T-helper 17 cell (primary cell): ENCODE data around the gene KIAA0930. TPM values are rescaled to one million over a fixed set of nuclear protein-coding genes. Genes with fewer than 3 reads are reported as not detected.

Experiments
- ATAC-seq: fragments of 150-1000 bp; cut with Tn5 transposase; 2 replicates; pipeline ENCODE4 v1.10.0; 2021; ENCODE audit warnings: mild to moderate bottlenecking, moderate library complexity
- DNase-seq, 3 donors: peaks; one replicate each; pipeline versions ENCODE4 v3.0.0 to v3.0.0-alpha.2; 2020 to 2021
- H3K9me3 ChIP-seq: one replicate; pipeline ENCODE4 v1.7.0; 2013; ENCODE audit warnings: low read length, mild to moderate bottlenecking; ENCODE audit not compliant: control insufficient read depth, poor library complexity, severe bottlenecking
- H3K27ac Mint-ChIP-seq: one replicate; pipeline ENCODE4 v1.8.0; 2022; ENCODE audit warnings: mild to moderate bottlenecking, moderate library complexity, mixed read lengths
- H3K27me3 Mint-ChIP-seq: one replicate; pipeline ENCODE4 v1.8.0; 2022; ENCODE audit warnings: mixed read lengths
- H3K36me3 Mint-ChIP-seq: one replicate; pipeline ENCODE4 v1.8.0; 2022; ENCODE audit warnings: low read depth, mixed read lengths
- H3K4me1 Mint-ChIP-seq: one replicate; pipeline ENCODE4 v1.8.0; 2022; ENCODE audit warnings: mild to moderate bottlenecking, mixed read lengths
- H3K4me3 Mint-ChIP-seq: one replicate; pipeline ENCODE4 v1.8.0; 2022; ENCODE audit warnings: mild to moderate bottlenecking, moderate library complexity, mixed read lengths
- total RNA-seq, 4 donors: library from RNA in 2 of 4; stranded (reverse) in 2 of 4; gene quantifications; one replicate each; pipeline ENCODE4 v1.2.3 and lab custom pipeline; 2022 to 2026

The KIAA0930 gene
- total RNA-seq, 2 donors from 2014 or later = 10.9 to 11.6 TPM

DNA sequence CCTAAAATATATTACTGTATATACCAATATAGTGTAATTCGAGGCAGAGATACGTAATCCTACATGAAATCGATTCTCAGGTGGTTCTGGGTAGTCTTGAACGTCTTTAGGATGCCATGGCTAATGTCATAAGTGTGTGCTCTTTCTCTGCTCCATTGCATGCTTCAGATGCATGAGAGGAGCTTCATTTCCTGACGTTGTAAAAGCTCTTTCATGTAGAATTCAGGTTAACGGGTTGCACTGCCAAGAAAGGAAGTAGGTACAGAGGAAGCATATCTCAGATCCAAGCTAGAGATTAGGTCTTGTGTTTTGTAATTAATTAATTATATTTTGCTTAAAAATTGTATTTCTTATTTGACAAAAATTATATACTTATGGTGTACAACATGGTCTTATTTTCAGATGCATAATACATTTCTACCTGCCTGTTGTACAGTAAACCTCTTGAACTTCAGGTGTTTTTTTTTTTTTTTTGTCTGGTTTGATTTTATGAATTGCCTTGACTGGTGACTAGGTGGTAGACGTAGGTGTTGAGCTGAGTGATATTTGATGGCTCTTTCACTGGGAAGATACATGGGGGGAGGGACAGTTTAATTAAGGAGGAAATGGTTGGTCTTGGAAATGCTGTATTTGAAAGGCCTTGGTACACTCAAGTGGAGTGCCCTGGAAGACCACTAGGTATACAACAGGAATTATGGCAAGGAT is 67.7 kb downstream of the KIAA0930 start:
- peak overlapping the region; percentile 98 for H3K27ac Mint-ChIP-seq
- no peaks in the 10 kb centered on the region for H3K27me3 Mint-ChIP-seq
- DNase-seq (no peak), ATAC-seq (peak; percentile 97)
- H3K36me3 Mint-ChIP-seq = peaks cover 13% of the 10 kb centered on the region
- H3K4me3 Mint-ChIP-seq = peak overlapping the region; percentile 85
- no peaks in the 10 kb centered on the region for H3K9me3 ChIP-seq
- peaks cover 59% of the 10 kb centered on the region for H3K4me1 Mint-ChIP-seq

- Mint-ChIP-seq H3K36me3 (peaks cover 13% of the 10 kb centered on the region), H3K27ac (peak overlapping the region; percentile 98), H3K4me3 (peak overlapping the region; percentile 77), H3K27me3 (no peaks in the 10 kb centered on the region), H3K4me1 (peaks cover 64% of the 10 kb centered on the region)
- no peak for DNase-seq
- no peak for ATAC-seq
- no peaks in the 10 kb centered on the region for H3K9me3 ChIP-seq
Observed at GRCh38 chr22:45171830-45172229, 68.9 kb downstream of the KIAA0930 start.

DNA sequence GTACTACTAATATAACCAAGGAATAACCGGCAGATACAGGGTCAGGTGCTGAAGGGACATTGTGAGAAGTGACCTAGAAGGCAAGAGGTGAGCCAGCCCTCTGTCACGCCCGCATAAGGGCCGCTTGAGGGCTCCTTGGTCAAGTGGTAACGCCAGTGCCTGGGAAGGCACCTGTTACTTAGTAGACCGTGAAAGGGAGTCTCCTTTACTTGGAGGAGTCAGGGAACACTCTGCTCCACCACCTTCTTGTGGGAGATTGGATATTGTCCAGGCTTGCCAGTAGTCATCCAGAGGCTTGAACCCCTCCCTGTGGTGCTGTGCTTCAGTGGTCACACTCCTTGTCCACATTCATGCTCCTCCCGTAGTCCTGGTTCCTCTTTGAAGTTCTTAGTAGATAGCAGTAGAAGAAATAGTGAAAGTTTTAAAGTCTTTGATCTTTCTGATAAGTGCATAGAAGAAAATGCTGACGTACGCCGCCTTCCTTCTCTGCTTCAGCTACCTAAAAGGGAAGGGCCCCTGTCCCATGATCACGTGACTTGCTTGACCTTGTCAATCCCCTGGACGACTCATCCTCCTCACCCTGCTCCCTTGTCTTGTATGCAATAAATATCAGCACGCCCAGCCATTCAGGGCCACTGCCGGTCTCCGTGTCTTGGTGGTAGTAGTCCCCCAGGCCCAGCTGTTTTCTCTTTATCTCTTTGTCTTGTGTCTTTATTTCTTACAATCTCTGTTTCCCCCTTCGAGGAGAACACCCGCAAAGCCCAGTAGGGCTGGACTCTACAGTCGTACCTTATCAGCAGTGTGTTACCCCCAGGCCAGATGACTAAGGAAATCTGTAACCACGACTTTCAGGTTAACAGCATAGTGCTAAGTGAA is 70.9 kb downstream of the KIAA0930 start:
- Mint-ChIP-seq H3K27ac (peak overlapping the region; percentile 98), H3K36me3 (peaks cover 13% of the 10 kb centered on the region), H3K4me1 (peaks cover 69% of the 10 kb centered on the region), H3K4me3 (peak overlapping the region; percentile 85), H3K27me3 (no peaks in the 10 kb centered on the region)
- DNase-seq (peak in 1 of 3 donors; percentile 13), ATAC-seq (no peak)
- H3K9me3 ChIP-seq = no peaks in the 10 kb centered on the region

DNA sequence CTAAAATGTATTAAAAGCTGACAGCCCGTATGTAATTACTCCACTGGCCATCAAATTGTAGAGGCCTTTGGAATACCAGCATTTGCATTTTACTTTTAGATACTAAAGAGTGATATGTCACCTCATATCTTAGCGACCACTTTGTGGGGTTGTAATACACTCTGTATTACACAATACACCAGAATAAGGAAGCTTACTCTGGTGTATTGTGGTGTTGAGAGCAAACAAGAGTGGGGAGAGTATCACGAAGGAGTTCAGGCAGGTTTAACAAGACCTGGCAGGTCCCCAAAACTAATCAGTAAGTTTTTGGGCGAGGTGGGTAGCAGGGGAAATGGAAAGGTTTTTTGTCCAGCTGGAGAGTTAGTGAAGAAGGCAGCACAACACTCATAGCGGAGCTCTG is 73.8 kb downstream of the KIAA0930 start:
- H3K36me3 Mint-ChIP-seq = peaks cover 13% of the 10 kb centered on the region
- H3K27ac Mint-ChIP-seq = peak overlapping the region; percentile 95
- no peaks in the 10 kb centered on the region for H3K27me3 Mint-ChIP-seq
- H3K4me3 Mint-ChIP-seq = no peak overlapping the region
- peaks cover 58% of the 10 kb centered on the region for H3K4me1 Mint-ChIP-seq
- ATAC-seq (no peak), DNase-seq (no peak)
- no peaks in the 10 kb centered on the region for H3K9me3 ChIP-seq

DNA sequence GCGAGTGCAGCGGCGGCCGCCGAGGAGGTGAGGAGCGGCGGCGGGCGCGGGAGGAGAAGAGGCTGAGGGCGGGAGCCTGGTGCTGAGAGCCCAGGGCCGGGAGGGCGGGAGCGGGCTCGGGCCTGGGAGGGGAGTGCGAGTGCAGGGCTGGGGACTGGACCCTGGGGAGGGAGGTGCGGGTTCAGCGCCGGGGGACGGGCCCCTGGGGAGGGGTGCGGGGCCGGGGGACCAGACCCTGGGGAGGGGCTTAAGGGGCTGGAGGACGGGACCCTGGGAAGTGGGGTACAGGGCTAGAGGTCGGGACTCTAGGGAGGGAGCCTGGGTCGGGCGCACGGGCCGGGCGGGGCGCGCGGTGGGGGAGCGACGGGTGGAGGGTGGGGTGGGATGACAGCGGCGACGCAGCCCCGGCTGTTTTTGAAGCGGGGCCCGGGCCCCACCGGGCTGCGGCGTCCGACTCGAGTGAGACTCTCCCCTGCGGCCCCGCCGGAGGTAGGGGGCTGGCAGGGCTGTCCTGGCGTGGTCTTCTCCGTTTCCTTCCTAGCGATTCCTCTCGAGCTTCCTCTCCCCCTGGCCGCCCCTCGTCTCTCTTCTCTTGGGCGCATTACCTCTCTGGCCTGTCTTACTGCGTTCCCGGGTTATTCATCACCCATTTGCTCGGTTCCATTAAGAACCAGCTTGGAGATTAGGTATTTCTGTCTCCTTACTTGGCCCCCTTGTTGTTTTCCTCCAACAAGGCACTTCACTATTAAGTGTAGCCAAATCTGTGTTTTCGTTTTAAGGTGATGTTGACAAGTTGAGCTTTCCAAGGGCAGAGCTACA is 76.2 kb downstream of the KIAA0930 start:
- Mint-ChIP-seq H3K27ac (peak overlapping the region; percentile 95), H3K36me3 (peaks cover 7% of the 10 kb centered on the region), H3K27me3 (no peaks in the 10 kb centered on the region), H3K4me3 (peak overlapping the region; percentile 99), H3K4me1 (peaks cover 44% of the 10 kb centered on the region)
- DNase-seq (peak; percentile 13 to 40 (median 29)), ATAC-seq (peak; percentile 22)
- no peaks in the 10 kb centered on the region for H3K9me3 ChIP-seq

DNA sequence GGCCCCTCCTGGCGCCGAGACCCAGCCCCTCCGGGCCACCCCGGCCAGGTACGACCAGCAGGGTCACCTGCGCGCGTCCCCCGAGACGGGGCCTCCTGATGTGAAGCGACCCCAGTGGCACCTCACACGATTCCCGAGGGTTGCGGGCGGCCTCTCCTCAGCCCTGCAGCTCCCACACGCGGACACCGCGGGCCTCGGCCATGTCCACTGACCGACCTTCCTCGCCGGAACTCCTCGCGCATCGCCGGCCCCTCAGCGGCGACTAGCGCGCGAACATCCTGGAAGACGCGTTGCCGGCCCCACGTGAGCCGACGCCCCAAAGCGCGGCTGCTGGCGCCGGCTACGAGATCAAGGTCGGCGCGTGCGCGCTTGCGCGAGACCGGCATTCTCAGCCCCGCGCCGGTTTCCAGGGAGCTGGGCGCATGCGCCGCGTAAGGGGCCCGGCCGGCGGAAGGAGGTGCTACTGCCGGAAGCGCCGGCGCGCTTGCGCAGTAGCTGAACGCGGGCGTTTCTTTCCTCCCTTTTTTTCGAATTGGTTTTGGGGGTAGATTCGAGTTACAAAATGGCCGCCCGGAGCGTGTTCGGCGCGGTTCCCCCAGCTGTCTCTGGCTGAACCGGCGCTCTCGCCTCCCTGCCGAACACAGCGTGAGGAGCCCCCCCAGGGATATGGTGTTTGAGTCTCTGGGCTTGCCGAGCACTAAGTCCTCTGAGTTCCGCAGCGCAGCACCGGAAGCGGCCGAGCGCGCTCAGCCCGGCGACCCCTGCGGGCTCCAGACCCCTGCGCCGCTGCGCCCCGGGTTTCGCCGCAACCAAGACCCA is 77.0 kb downstream of the KIAA0930 start, which contains the start of gene NUP50:
TSS of gene NUP50 (plus strand) at position 475 of the 819 bp plus-strand sequence. CDS start 4,253 bp downstream, outside the sequence.
- Mint-ChIP-seq H3K4me1 (peaks cover 40% of the 10 kb centered on the region), H3K36me3 (peaks cover 7% of the 10 kb centered on the region), H3K27ac (peak within 1 kb of the TSS; percentile 95), H3K27me3 (no peaks in the 10 kb centered on the region), H3K4me3 (peak within 1 kb of the TSS; percentile 99)
- H3K9me3 ChIP-seq = no peaks in the 10 kb centered on the region
- peak; percentile 96 to 98 (median 97) for DNase-seq
- peak; percentile 88 for ATAC-seq

- Mint-ChIP-seq H3K36me3 (peaks cover 7% of the 10 kb centered on the region), H3K4me3 (peak overlapping the region; percentile 99), H3K27ac (peak overlapping the region; percentile 95), H3K4me1 (peaks cover 38% of the 10 kb centered on the region), H3K27me3 (no peaks in the 10 kb centered on the region)
- no peaks in the 10 kb centered on the region for H3K9me3 ChIP-seq
- DNase-seq = peak in 1 of 3 donors; percentile 11
- ATAC-seq = peak; percentile 35
Observed at GRCh38 chr22:45163099-45163450, 77.6 kb downstream of the KIAA0930 start.

DNA sequence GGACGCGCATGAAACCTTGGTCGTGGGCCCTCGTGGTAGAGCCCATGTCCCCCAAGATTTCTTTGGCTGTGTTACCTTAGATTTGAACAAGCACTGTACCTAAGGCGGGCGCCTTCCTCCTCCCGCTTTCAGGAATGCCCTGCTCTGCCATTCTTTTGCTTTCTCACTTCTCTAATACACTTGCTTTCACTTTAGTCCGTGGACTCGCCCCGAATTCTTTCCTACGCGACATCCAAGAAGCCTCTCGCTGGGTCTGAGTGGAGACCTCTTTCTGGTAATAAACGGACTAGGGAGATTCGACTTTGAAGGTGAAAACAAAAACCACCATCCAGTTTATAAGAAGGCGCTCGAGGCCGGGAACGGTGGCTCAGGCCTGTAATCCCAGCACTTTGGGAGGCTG is 78.2 kb downstream of the KIAA0930 start:
- H3K4me1 Mint-ChIP-seq = peaks cover 38% of the 10 kb centered on the region

GRCh38 chr22:45159652-45160462 is 80.8 kb downstream of the KIAA0930 start:
- no peak for ATAC-seq

More for the DNA sequence above, 78.2 kb downstream of the KIAA0930 start:
- peak overlapping the region; percentile 99 for H3K4me3 Mint-ChIP-seq
- H3K27ac Mint-ChIP-seq = peak overlapping the region; percentile 95
- ATAC-seq = no peak
- H3K36me3 Mint-ChIP-seq = peaks cover 7% of the 10 kb centered on the region
- H3K9me3 ChIP-seq = no peaks in the 10 kb centered on the region
- DNase-seq = no peak
- no peaks in the 10 kb centered on the region for H3K27me3 Mint-ChIP-seq

GRCh38 chr22:45157907-45158306 is 82.8 kb downstream of the KIAA0930 start:
- peaks cover 6% of the 10 kb centered on the region for H3K36me3 Mint-ChIP-seq
- DNase-seq (no peak), ATAC-seq (no peak)
- peaks cover 27% of the 10 kb centered on the region for H3K4me1 Mint-ChIP-seq
- H3K4me3 Mint-ChIP-seq = no peak overlapping the region
- no peak overlapping the region for H3K27ac Mint-ChIP-seq
- no peaks in the 10 kb centered on the region for H3K9me3 ChIP-seq
- no peaks in the 10 kb centered on the region for H3K27me3 Mint-ChIP-seq

More at GRCh38 chr22:45159652-45160462, 80.8 kb downstream of the KIAA0930 start:
- peaks cover 9% of the 10 kb centered on the region for H3K36me3 Mint-ChIP-seq
- H3K27ac Mint-ChIP-seq = no peak overlapping the region
- H3K4me3 Mint-ChIP-seq = no peak overlapping the region
- no peak for DNase-seq
- no peaks in the 10 kb centered on the region for H3K9me3 ChIP-seq
- peaks cover 26% of the 10 kb centered on the region for H3K4me1 Mint-ChIP-seq
- no peaks in the 10 kb centered on the region for H3K27me3 Mint-ChIP-seq

GRCh38 chr22:45155050-45155840 is 85.4 kb downstream of the KIAA0930 start:
- peaks cover 26% of the 10 kb centered on the region for H3K4me1 Mint-ChIP-seq
- H3K4me3 Mint-ChIP-seq = no peak overlapping the region
- peaks cover 12% of the 10 kb centered on the region for H3K36me3 Mint-ChIP-seq
- no peaks in the 10 kb centered on the region for H3K27me3 Mint-ChIP-seq
- peak overlapping the region; percentile 56 for H3K27ac Mint-ChIP-seq
- H3K9me3 ChIP-seq = no peaks in the 10 kb centered on the region
- DNase-seq (no peak), ATAC-seq (no peak)
